GM19397 (cell line): ENCODE data around the gene NPFF.
"Not testable (repeated sequence)": the region's sequence is repeated elsewhere in the genome, so short reads cannot be mapped to it uniquely, and the experiment has no call there.

Source experiments
- ATAC-seq: cut with Tn5 transposase; IDR thresholded peaks from one replicate; pipeline ENCODE4 v1.9.1; 2021; ENCODE audit warnings: mild to moderate bottlenecking, moderate library complexity; ENCODE audit not compliant: unreplicated experiment

NPFF gene

DNA sequence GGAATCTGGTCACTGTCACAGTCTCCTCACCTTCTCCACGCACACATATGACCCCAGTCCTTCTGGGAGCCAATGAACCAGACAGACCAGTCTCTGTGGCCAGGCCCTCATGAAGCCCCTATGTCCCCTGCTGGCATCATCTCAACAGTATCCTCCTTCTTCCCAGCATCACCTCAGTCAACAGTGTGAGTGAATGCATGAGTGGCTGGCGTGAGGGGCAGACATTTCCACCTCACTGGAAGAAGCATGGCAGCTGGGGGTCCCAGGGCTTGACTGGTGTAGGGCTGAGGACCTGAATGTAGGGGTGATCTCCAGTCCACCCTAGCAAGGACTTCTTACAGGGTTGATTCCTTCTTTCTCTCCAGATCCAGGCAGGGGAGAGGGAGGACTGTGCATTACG is 9.8 kb downstream of the NPFF start:
- no peak for ATAC-seq

- ATAC-seq = no peak
These were observed 10.6 kb downstream of the NPFF start for GRCh38 chr12:53496752-53497032.

DNA sequence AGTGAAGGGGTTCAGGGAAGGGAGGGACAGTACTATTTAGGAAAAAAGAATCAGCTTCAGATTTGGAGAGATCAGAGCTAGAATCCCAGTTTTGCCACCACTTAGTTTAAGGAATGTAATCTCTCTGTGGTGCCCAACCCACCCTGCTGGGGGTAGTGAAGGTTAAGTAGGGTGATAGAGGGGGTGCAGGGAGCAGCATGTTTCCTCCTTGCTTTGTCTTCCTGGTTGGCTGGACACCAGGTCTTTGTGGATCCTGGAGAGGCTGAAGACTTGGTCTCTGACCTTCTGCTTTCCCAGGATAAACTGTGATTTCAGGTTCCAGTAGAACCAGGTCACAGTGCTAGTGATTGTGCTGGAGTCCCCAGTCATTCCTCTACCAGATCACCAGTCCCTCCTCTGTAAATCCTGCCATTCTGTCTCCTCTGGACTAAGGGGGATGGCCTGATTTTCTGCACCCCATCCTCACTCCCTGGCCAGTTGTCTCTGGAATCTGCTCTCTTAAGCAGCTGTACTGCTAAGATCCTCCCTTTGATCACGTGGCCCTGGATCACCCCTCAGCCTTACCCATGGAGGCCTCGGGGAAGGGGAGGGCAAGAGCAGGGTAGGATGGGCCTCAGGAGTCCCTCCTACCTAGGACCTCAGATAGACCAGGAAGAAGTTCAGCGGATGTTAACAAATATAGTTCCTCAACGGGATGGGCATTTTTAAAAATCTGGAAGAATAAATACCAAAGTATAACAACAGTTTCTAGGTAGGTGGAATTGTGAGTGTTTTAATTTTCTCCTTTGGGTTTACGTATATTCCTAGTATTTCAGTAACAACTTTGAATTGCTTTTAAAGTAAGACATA is 11.2 kb downstream of the NPFF start:
- ATAC-seq = no peak

DNA sequence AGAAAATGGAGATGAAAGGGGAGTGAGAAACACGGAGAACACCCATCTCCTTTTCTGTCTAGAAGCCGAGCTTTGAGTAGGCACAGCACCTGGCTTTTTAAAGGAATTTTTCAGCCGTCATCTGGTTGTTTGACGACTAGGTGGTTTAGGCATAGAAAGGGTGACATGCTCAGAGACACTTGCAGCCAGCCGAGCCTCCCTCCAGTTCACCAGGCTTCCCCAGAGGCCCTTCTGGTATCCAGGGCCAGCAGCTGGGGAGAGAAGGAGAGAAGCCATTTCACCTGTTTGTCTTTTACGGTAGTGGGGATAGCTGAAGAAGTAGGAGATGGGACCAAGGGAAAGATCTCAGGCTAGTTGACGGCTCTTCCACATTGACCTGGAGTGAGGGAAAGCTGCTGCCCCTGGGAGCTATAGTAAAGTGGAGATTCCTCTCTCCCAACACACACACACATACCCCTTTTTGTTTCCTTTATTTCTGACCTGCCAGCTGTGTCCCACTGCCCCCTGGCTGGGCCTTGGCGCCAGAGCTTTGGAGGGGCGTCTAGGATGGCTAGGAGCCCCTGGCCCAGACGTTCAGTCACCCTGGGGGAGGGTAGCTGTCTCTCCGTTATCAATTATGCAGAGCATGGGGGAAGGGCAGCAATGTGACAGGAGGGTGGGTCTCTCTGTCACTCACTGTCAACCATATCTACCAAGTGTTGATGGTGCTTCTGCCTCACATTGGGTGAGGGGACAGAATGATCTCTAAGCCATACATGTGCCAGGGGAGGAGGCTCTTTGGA is 13.5 kb downstream of the NPFF start:
- ATAC-seq = no peak

DNA sequence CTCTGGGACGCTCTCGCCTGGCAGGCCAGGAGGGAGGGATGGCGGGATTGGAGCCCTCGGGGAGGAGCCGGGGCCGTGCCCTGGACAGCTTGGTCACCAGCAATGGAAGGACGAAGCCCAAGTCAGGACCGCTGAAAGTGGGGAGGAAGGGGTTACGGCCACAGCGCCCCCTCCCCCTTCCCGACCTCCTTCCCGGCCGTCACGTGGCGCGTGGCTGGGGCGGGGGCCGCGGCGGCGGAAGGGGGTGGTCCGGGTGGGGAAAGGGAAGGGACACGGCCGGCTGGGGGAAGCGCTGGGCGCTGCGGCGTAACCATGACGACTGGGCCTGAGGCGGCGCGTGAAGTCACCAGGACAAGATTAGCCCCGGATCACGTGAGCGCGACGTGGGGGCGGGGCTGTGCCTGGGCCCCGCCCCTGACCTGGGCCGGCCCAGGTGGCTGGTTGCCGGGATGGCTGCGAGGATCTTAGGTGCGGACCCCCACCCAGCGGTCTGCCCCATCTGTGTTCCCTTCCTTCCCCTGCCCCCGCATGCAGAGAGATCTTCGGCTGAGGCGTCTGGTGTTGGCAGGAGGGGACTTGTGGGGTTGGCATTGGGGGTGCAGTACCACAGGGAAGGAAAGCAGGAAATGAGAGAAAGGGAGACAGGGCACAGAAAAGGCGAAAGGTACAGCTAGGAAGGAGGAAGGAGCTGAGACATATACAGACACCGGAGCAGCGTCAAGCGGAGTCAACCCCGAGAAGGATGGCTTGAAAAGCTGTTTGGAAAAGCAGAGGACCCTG is 14.3 kb downstream of the NPFF start:
- peak; percentile 95 for ATAC-seq

GRCh38 chr12:53492188-53492587 is 15.1 kb downstream of the NPFF start:
- no peak for ATAC-seq

GRCh38 chr12:53489242-53489864 is 17.9 kb downstream of the NPFF start:
- no peak for ATAC-seq

DNA sequence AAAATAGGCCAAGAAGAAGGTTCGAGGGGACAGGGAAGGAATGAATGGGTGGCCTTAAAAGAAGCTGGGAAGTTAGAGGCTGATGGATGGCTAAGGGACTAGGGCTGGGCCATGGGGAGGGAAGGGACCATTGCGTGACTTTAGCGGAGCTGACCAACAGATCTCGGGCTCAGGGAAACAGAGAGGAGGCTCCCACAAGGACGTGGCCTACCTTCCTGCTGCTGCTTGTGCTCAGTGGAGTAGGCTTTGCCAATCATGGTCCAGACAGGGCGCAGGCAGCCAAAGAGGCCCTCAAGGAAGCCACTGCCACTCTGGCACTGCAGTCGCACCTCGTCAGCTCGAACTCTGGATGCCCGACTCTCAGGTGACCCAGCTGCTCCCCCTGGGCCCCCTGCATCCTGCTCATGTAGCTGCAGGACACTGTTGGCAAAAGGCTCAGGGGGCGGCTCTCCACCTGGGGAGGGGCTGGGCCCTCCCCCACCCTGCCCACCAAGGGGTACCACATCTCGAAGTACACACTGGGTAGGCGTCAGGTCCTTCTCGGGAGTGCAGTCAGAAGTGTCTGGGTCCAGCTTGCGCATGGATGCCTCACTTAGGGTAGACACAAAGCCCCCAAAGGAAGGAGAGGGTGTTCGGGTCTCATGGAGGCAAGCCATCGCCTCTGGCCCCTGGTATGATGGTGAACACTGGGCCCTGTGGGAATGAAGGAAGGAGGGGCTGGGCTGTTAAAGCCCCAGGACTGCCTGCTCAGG is 20.4 kb downstream of the NPFF start:
- ATAC-seq = no peak

DNA sequence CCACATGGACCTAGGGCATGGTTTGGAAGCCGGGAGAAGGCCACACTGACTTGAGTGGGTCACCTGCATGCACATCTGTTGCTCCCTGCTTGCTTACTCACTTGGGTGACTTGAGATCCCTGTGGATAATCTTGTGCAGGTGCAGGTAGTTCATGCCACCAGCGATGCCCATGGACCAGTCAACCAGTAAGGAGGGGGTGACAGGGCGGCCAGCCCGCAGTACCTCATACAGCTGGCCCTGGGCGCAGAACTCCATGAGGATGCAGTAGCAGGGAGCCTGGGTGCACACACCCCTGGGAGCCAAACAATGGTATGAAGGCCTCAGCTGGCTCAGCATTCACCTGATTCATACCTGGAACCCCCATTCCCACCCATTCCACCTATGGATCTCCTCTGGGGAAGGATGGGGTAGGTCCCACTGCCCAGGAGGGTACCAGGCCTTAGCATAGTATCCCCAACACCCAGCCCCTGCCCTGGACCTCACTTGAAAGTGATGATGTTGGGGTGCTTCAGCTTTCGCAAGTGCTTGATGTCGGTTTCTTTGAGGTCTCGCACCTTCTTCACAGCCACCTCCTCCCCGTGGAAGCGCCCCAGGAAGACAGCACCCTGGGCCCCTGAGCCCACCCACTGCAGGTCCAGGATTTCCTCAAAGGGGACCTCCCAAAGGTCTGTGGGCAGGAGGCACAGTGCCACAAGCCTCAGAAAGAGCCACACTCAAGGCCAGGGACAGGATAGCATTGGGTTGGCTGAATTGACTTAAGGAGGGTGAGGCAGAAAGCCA is 21.1 kb downstream of the NPFF start:
- ATAC-seq = no peak

DNA sequence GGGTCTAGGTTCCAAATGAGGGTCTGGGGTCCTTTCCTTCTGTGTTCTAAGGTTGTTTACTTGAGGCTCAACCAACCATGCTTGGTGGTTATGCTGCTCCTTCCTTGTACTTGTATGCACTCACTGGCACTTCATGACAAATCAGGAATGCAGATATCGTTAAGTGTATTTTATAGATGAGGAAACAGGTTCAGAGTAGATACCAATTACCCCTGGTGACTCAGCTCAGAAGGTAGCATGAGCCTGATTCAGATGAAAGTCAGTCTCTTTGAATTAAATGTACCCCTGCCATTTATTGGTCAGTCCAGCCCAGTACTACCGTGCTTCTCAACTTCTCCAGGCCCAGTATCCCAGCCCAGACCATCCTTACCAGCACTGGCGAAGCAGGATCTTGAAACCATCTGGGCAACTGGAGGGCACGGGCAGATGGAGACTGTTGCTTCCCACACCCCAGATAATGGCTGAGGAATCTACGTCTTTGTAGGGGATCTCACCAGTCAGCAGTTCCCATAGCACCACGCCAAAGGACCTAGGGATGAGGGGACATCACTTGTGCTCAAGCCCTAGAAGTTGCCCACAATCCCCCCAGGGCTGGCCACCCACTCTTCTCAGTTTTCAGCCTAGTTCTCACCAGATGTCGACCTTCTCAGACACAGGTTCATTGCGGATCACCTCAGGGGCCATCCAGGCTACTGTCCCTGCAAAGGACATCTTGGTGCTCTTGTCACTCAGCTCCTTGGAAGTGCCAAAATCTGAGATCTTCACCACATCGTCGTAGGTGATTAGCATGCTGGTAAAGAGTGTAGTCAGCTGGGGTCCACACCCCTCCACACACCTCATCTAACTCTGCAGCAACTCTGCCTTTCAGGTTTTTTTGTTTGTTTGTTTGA is 22.4 kb downstream of the NPFF start:
- ATAC-seq = no peak

GRCh38 chr12:53483979-53484377 is 23.3 kb downstream of the NPFF start:
- no peak for ATAC-seq

- ATAC-seq = no peak
These were observed 23.9 kb downstream of the NPFF start for GRCh38 chr12:53483225-53483978.

GRCh38 chr12:53482626-53483168 is 24.6 kb downstream of the NPFF start:
- ATAC-seq = no peak

DNA sequence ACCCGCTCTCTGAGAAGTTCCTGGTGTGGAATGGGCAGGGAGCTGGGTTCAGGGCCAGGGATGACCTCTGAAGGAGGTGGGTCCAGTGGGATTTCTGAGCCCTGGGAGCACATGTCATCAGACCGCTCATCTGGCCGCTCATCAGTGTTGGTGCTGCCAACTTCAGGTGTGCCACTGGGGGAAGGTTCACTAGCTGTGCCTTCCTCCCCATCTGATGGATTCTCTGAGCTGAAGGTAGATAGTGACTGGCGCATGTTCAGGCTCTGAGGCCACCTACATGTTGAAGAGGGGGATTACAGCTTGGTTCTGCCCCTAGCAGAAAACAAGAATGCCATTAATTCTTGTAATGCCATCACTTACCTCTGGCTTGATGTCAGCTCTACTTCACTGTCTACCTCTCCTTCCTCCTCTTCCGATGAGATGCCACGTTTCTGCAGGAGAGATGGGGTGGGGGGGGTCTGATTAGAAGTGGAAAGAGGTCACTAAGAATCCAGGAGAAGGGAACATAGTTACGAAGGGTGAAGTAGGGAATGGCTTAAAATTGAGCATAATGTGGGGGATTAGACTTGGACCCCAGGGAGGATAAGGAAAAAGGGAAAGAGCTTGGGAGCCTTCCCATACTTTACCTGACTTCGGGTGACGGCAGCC is 25.2 kb downstream of the NPFF start:
- ATAC-seq = no peak

GRCh38 chr12:53481458-53481857 is 25.8 kb downstream of the NPFF start:
- not testable (repeated sequence) for ATAC-seq

- ATAC-seq = no peak
These were observed 26.5 kb downstream of the NPFF start for GRCh38 chr12:53480491-53481442.
